ENCODE measurements around the gene LEP. TPM values are rescaled to one million over a fixed set of nuclear protein-coding genes. Genes with fewer than 3 reads are reported as not detected.

The LEP gene
- total and polyA plus RNA-seq, 9 of the 15 experiments (the other 6 are each of a cell fraction or from before 2014, with no cell fraction given): not detected

- no peak for TF ChIP-seq BCOR (IDR thresholded peaks at IDR 0.05)
- no peak for TF ChIP-seq NFE2L1 (tag; IDR thresholded peaks at IDR 0.05; ENCODE audit: borderline replicate concordance, low read depth)
- no peak for TF ChIP-seq SMARCB1 (IDR thresholded peaks at IDR 0.05; ENCODE audit: insufficient read length, low read depth)
- TF ChIP-seq LCOR (CRISPR knock-in tag; IDR thresholded peaks at IDR 0.05): no peak
- no peak for TF ChIP-seq NFE2 (IDR thresholded peaks at IDR 0.05; ENCODE audit: low read depth)
- TF ChIP-seq KAT8 (IDR thresholded peaks at IDR 0.05; ENCODE audit: low read depth): no peak
- TF ChIP-seq FOXA3 (CRISPR knock-in tag; conservative IDR thresholded peaks at IDR 0.05 in 1 of 2, IDR thresholded peaks at IDR 0.05 in 1 of 2): no peak
- TF ChIP-seq CBX8 (IDR thresholded peaks at IDR 0.05; ENCODE audit: borderline replicate concordance, extremely low read depth, low read depth, low read length, poor library complexity, severe bottlenecking): no peak
- no peak for TF ChIP-seq DEAF1 (CRISPR knock-in tag; IDR thresholded peaks at IDR 0.05)
- TF ChIP-seq ZNF695 (CRISPR knock-in tag; IDR thresholded peaks at IDR 0.05): no peak
Observed at GRCh38 chr7:128299109-128299607, 58.1 kb downstream of the LEP start (continued).
